B cell (primary cell): ENCODE measurements around the gene NAGPA. TPM values are rescaled to one million over a fixed set of nuclear protein-coding genes. Genes with fewer than 3 reads are reported as not detected.

Experiments used
- ATAC-seq: fragments of 200-7000 bp; cut with Tn5 transposase; one replicate; pipeline ENCODE4 v1.10.0; 2021; ENCODE audit warnings: low read depth, mild to moderate bottlenecking, moderate number of reproducible peaks, moderate library complexity
- CTCF ChIA-PET: fragments of 350-600 bp; sonication (Branson Sonifier 250); formaldehyde crosslinking; loops from one replicate; lab custom pipeline; 2021; ENCODE audit warnings: antibody characterized with exemption, inconsistent platforms; lab: Charles Lee
- POLR2A ChIA-PET: fragments of 350-600 bp; sonication (Branson Sonifier 250); formaldehyde crosslinking; loops from one replicate; lab custom pipeline; 2021; ENCODE audit warnings: antibody characterized with exemption; lab: Charles Lee
- DNase-seq: peaks from one replicate; pipeline ENCODE4 v3.0.0; 2013
- H2AFZ ChIP-seq: 2 replicates; pipeline ENCODE4 v1.6.1; 2012; ENCODE audit warnings: mild to moderate bottlenecking, low read depth, low read length; ENCODE audit not compliant: insufficient read depth, poor library complexity, severe bottlenecking
- H3K27ac ChIP-seq, 2 donors: 1 replicate in 1 of 2; 2 replicates in 1 of 2; pipeline ENCODE4 v1.5.1; 2012 to 2013; ENCODE audit warnings: low read length in 2 of 2, mild to moderate bottlenecking in 2 of 2, moderate library complexity in 1 of 2
- H3K27me3 ChIP-seq, 4 experiments: fragments of 200-600 bp in 1 of 4; sonication (generic) in 1 of 4; replicated peaks in 1 of 4; 1 replicate in 2 of 4; 2 replicates in 2 of 4; pipeline versions ENCODE4 v1.6.1 to v1.7.0; 2013 to 2016; ENCODE audit warnings: low read length in 3 of 4, mild to moderate bottlenecking in 2 of 4, mixed read lengths in 1 of 4, moderate library complexity in 1 of 4; ENCODE audit not compliant: insufficient read depth in 4 of 4, control insufficient read depth in 3 of 4; ENCODE audit errors: control extremely low read depth in 1 of 4
- H3K36me3 ChIP-seq, 2 experiments: replicated peaks in 1 of 2; 1 replicate in 1 of 2; 2 replicates in 1 of 2; pipeline versions ENCODE4 v1.6.1 to v1.7.1; 2013; ENCODE audit warnings: low read length in 1 of 2; ENCODE audit not compliant: insufficient read depth in 2 of 2, control insufficient read depth in 1 of 2; ENCODE audit errors: control extremely low read depth in 1 of 2, extremely low read depth in 1 of 2
- H3K4me1 ChIP-seq, 2 donors: fragments of 200-600 bp in 1 of 2; sonication (generic) in 1 of 2; 1 replicate in 1 of 2; 2 replicates in 1 of 2; pipeline versions ENCODE4 v1.5.1 to v1.6.1; 2013 to 2017; ENCODE audit warnings: low read length in 2 of 2; ENCODE audit not compliant: control insufficient read depth in 2 of 2, insufficient read depth in 2 of 2
- H3K4me2 ChIP-seq: replicated peaks from 2 replicates; pipeline ENCODE3; 2012; ENCODE audit warnings: mild to moderate bottlenecking, low read depth, low read length; ENCODE audit not compliant: poor library complexity, severe bottlenecking
- H3K4me3 ChIP-seq, 5 experiments: fragments of 200-600 bp in 1 of 5; sonication (generic) in 1 of 5; 1 replicate in 3 of 5; 2 replicates in 2 of 5; pipeline versions ENCODE4 v1.5.1 to v1.7.0; 2011 to 2016; ENCODE audit warnings: low read length in 4 of 5, mild to moderate bottlenecking in 4 of 5, low read depth in 2 of 5, control low read depth in 1 of 5, moderate library complexity in 1 of 5; ENCODE audit not compliant: insufficient read depth in 1 of 5; ENCODE audit errors: control extremely low read depth in 1 of 5, extremely low read depth in 1 of 5
- H3K79me2 ChIP-seq: fragments of 200-600 bp; sonication (generic); one replicate; pipeline ENCODE4 v1.6.0; 2016; ENCODE audit warnings: low read length; ENCODE audit not compliant: control insufficient read depth, insufficient read depth
- H3K9ac ChIP-seq: fragments of 200-600 bp; sonication (generic); 2 replicates; pipeline ENCODE4 v1.6.1; 2017; ENCODE audit warnings: mild to moderate bottlenecking, low read length, moderate library complexity
- H3K9me3 ChIP-seq, 3 donors: one replicate each; pipeline versions ENCODE4 v1.6.1 to v1.7.1; 2013; ENCODE audit warnings: low read length in 2 of 3; ENCODE audit not compliant: control insufficient read depth in 2 of 3, insufficient read depth in 1 of 3; ENCODE audit errors: control extremely low read depth in 1 of 3
- H4K20me1 ChIP-seq: 2 replicates; pipeline ENCODE4 v1.6.0; 2012; ENCODE audit warnings: mild to moderate bottlenecking, low read length; ENCODE audit not compliant: insufficient read depth, control insufficient read depth, poor library complexity, severe bottlenecking
- H3K27ac Mint-ChIP-seq: one replicate; pipeline ENCODE4 v1.8.0; 2021; ENCODE audit warnings: mixed read lengths
- H3K27me3 Mint-ChIP-seq: one replicate; pipeline ENCODE4 v1.8.0; 2021; ENCODE audit warnings: mixed read lengths
- H3K4me1 Mint-ChIP-seq: one replicate; pipeline ENCODE4 v1.8.0; 2021; ENCODE audit warnings: mixed read lengths
- H3K4me3 Mint-ChIP-seq: one replicate; pipeline ENCODE4 v1.8.0; 2021; ENCODE audit warnings: mixed read lengths
- H3K9me3 Mint-ChIP-seq: one replicate; pipeline ENCODE4 v1.8.0; 2022; ENCODE audit warnings: mixed read lengths; ENCODE audit not compliant: insufficient read depth
- EZH2 ChIP-seq: IDR thresholded peaks from 2 replicates; pipeline ENCODE4 v1.6.1; 2012; ENCODE audit warnings: borderline replicate concordance, low read depth, mild to moderate bottlenecking, moderate library complexity, low read length; ENCODE audit not compliant: insufficient read depth, poor library complexity, severe bottlenecking
- WGBS: methylation state at CpG from one replicate; pipeline ENCODE4 v1.1.5; 2013; ENCODE audit warnings: missing lambda C conversion rate; ENCODE audit not compliant: insufficient coverage; 5-methylcytosine and 5-hydroxymethylcytosine counted together
- intact Hi-C: fragments of 100-400 bp; cut with micrococcal nuclease; formaldehyde crosslinking; loops from one replicate; pipeline ENCODE4 v1.10.0; 2022
- polyA plus RNA-seq: library from polyadenylated mRNA; depleted of rRNA; stranded (reverse); fragments of >200 nt; gene quantifications from 2 replicates; pipeline ENCODE4 v1.2.3, GENCODE V29; 2012
- total RNA-seq, 2 donors: library from RNA; stranded (reverse); fragments of 120-200 nt in 1 of 2; gene quantifications; 1 replicate in 1 of 2; 2 replicates in 1 of 2; pipeline versions ENCODE4 v1.2.3 to v1.2.4, GENCODE V29; 2013 to 2022
- TF ChIP-seq, protein P1 (sequence below): fragments of 200-600 bp; IDR thresholded peaks from one replicate; pipeline ENCODE4 v1.8.0; 2022; ENCODE audit warnings: antibody characterized with exemption, mild to moderate bottlenecking

The NAGPA gene
- total and polyA plus RNA-seq, 2 donors (not counting 1 experiment from before 2014, with no cell fraction given): 38.4 to 38.6 TPM

DNA sequence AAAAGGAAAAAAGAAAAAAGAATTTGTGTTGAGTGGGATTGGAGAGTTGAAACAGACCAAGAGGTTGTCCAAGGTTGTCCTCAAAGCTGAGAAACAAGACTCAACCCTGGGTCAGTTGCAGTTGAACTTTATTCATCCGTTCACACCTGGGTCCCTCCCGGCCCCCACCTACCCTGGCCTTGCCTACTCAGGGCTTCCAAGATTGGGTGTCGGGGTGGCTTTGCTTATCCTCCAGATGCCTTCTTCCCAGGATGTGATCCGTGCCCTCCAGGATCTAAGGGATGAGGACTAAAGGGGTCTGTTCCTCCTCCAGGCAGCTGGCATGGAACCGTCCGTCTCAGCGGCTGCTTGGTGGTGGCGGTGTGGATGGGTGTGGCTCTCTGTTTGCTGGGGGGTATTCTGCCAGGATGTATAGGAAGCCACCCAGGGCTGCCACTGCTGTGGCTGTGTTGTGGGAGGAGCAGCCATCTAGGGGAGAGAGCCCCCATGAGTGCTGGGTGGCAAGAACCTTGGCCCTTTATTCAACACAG is 10.3 kb upstream of the NAGPA start:
- no peak overlapping the region for H2AFZ ChIP-seq
- peaks cover 2% of the 10 kb centered on the region for H3K9me3 Mint-ChIP-seq
- H3K27me3 Mint-ChIP-seq: peaks cover 16% of the 10 kb centered on the region
- TF ChIP-seq, protein P1, sequence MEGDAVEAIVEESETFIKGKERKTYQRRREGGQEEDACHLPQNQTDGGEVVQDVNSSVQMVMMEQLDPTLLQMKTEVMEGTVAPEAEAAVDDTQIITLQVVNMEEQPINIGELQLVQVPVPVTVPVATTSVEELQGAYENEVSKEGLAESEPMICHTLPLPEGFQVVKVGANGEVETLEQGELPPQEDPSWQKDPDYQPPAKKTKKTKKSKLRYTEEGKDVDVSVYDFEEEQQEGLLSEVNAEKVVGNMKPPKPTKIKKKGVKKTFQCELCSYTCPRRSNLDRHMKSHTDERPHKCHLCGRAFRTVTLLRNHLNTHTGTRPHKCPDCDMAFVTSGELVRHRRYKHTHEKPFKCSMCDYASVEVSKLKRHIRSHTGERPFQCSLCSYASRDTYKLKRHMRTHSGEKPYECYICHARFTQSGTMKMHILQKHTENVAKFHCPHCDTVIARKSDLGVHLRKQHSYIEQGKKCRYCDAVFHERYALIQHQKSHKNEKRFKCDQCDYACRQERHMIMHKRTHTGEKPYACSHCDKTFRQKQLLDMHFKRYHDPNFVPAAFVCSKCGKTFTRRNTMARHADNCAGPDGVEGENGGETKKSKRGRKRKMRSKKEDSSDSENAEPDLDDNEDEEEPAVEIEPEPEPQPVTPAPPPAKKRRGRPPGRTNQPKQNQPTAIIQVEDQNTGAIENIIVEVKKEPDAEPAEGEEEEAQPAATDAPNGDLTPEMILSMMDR: no peak
- no peak for TF ChIP-seq EZH2
- peaks cover 0 to 13% (median 0%) of the 10 kb centered on the region in 4 experiments for H3K27me3 ChIP-seq
- no peak overlapping the region for H3K9ac ChIP-seq
- 100% methylated on average over 5 of the region's 8 CpGs for WGBS
- ATAC-seq (no peak), DNase-seq (no peak)
- H3K36me3 ChIP-seq: no peaks in the 10 kb centered on the region
- no peaks in the 10 kb centered on the region for H4K20me1 ChIP-seq
- no peak overlapping the region for H3K4me2 ChIP-seq
- H3K27ac Mint-ChIP-seq: no peak overlapping the region
- peaks cover 2% of the 10 kb centered on the region for H3K4me1 Mint-ChIP-seq
- peaks cover 0 to 4% of the 10 kb centered on the region in 2 donors for H3K4me1 ChIP-seq
- H3K4me3 ChIP-seq: no peak overlapping the region
- intact Hi-C loops: no loop called here
- no peaks in the 10 kb centered on the region for H3K79me2 ChIP-seq
- POLR2A ChIA-PET: no interaction called here
- no peak overlapping the region for H3K4me3 Mint-ChIP-seq
- H3K27ac ChIP-seq: no peak overlapping the region
- CTCF ChIA-PET: no interaction called here
- no peaks in the 10 kb centered on the region for H3K9me3 ChIP-seq

DNA sequence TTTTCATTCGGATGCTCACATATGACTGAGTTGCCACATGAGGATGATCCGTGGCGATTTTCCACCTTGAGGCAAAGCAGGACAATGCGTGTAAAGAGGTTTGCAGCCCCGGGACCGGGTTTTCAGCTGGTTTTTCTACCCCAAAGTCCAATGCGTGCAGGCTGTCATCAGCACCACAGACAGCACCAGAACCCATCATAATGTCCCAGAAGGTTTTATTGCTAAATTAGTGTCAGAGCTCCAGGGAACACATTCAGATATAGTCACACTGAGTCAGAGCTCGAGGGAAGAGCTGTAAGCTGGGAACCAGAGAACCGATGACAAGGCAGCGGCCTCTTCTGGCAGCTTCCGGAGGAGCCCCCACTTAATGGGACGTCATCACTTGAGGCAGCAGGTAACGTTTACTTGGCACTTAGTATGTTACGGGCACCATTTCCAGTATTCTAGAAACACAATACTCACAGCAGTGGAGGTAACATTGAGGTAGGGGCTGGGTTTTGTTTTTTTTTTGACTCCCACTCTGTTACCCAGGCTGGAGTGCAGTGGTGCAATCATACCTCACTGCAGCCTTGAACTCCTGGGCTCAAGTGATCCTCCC is 8.9 kb upstream of the NAGPA start:
- ChIA-PET CTCF (no interaction called here), POLR2A (no interaction called here)
- no peak for DNase-seq
- no peaks in the 10 kb centered on the region for H4K20me1 ChIP-seq
- H3K9ac ChIP-seq: no peak overlapping the region
- no peak overlapping the region for H3K4me3 ChIP-seq
- peaks cover 0 to 4% of the 10 kb centered on the region in 2 donors for H3K4me1 ChIP-seq
- no peak overlapping the region for H3K4me2 ChIP-seq
- ATAC-seq: no peak
- Mint-ChIP-seq H3K27me3 (peaks cover 10% of the 10 kb centered on the region), H3K4me1 (peaks cover 2% of the 10 kb centered on the region), H3K27ac (no peak overlapping the region), H3K9me3 (no peaks in the 10 kb centered on the region), H3K4me3 (no peak overlapping the region)
- peaks cover 0 to 7% (median 0%) of the 10 kb centered on the region in 4 experiments for H3K27me3 ChIP-seq
- H3K27ac ChIP-seq: no peak overlapping the region
- WGBS: 89% methylated on average over 12 of the region's 14 CpGs
- H3K79me2 ChIP-seq: no peaks in the 10 kb centered on the region
- no peaks in the 10 kb centered on the region for H3K36me3 ChIP-seq
- no peaks in the 10 kb centered on the region for H3K9me3 ChIP-seq
- no peak for TF ChIP-seq EZH2
- TF ChIP-seq, protein P1: no peak
- intact Hi-C loops: no loop called here
- H2AFZ ChIP-seq: no peak overlapping the region
